Liver (tissue), 9 donors: ENCODE measurements around the gene CACNA1H. TPM values are rescaled to one million over a fixed set of nuclear protein-coding genes. Genes with fewer than 3 reads are reported as not detected.

ENCODE experiments used
- DNase-seq: peaks from one replicate; pipeline ENCODE4 v3.0.0-alpha.2; 2017; ENCODE audit warnings: low spot score
- H3K27ac ChIP-seq, 2 donors: one replicate each; pipeline ENCODE4 v1.7.0; 2013; ENCODE audit warnings: inconsistent platforms in 2 of 2, low read length in 2 of 2, control low read depth in 1 of 2, low read depth in 1 of 2, mild to moderate bottlenecking in 1 of 2
- H3K27me3 ChIP-seq, 4 donors: one replicate each; pipeline versions ENCODE4 v1.6.1 to v1.7.0; 2013; ENCODE audit warnings: low read length in 3 of 4, inconsistent platforms in 1 of 4, mild to moderate bottlenecking in 1 of 4, moderate library complexity in 1 of 4; ENCODE audit not compliant: control insufficient read depth in 4 of 4, insufficient read depth in 4 of 4
- H3K36me3 ChIP-seq, 4 donors: one replicate each; pipeline versions ENCODE4 v1.6.1 to v1.7.0; 2013; ENCODE audit warnings: low read length in 3 of 4, mild to moderate bottlenecking in 3 of 4, low read depth in 1 of 4, moderate library complexity in 1 of 4; ENCODE audit not compliant: control insufficient read depth in 4 of 4, insufficient read depth in 3 of 4
- H3K4me1 ChIP-seq, 4 donors: one replicate each; pipeline versions ENCODE4 v1.6.1 to v1.7.0; 2013; ENCODE audit warnings: low read length in 3 of 4, mild to moderate bottlenecking in 3 of 4, moderate library complexity in 1 of 4; ENCODE audit not compliant: control insufficient read depth in 4 of 4, insufficient read depth in 4 of 4
- H3K4me3 ChIP-seq, 3 donors: one replicate each; pipeline versions ENCODE4 v1.6.1 to v1.7.0; 2013; ENCODE audit warnings: low read length in 3 of 3, control low read depth in 1 of 3, low read depth in 1 of 3, mild to moderate bottlenecking in 1 of 3
- H3K9ac ChIP-seq, 2 donors: one replicate each; pipeline ENCODE4 v1.7.0; 2013; ENCODE audit warnings: low read length in 2 of 2, mild to moderate bottlenecking in 2 of 2, moderate library complexity in 2 of 2, control low read depth in 1 of 2, low read depth in 1 of 2
- H3K9me3 ChIP-seq, 4 donors: one replicate each; pipeline versions ENCODE4 v1.6.1 to v1.7.0; 2013; ENCODE audit warnings: low read length in 3 of 4; ENCODE audit not compliant: control insufficient read depth in 4 of 4
- ATF3 ChIP-seq: IDR thresholded peaks from 2 replicates; pipeline ENCODE4 v1.6.1; 2016; ENCODE audit warnings: antibody characterized with exemption
- CTCF ChIP-seq: fragments of 150-350 bp; IDR thresholded peaks from 2 replicates; pipeline ENCODE4 v1.5.1; 2017; ENCODE audit warnings: improper control_type of control experiment, low read depth, low read length; ENCODE audit not compliant: missing input control
- EGR1 ChIP-seq, 2 donors: IDR thresholded peaks; 2 replicates each; pipeline ENCODE4 v1.6.1; 2016 to 2018; ENCODE audit warnings: antibody characterized with exemption in 2 of 2, low read depth in 2 of 2
- FOXA1 ChIP-seq: IDR thresholded peaks from 2 replicates; pipeline ENCODE4 v1.6.1; 2016; ENCODE audit warnings: antibody characterized with exemption
- FOXA2 ChIP-seq: IDR thresholded peaks from 2 replicates; pipeline ENCODE4 v1.6.1; 2016; ENCODE audit warnings: antibody characterized with exemption
- GABPA ChIP-seq, 2 donors: IDR thresholded peaks in 1 of 2; conservative IDR thresholded peaks in 1 of 2; 2 replicates each; pipeline ENCODE4 v1.6.1; 2016; ENCODE audit warnings: antibody characterized with exemption in 2 of 2, mild to moderate bottlenecking in 1 of 2, moderate library complexity in 1 of 2
- HNF4A ChIP-seq, 2 donors: conservative IDR thresholded peaks; 2 replicates each; pipeline ENCODE4 v1.6.1; 2016; ENCODE audit warnings: antibody characterized with exemption in 2 of 2, mild to moderate bottlenecking in 2 of 2
- HNF4G ChIP-seq: IDR thresholded peaks from 2 replicates; pipeline ENCODE4 v1.6.1; 2016; ENCODE audit warnings: antibody characterized with exemption
- JUND ChIP-seq, 2 donors: IDR thresholded peaks; 2 replicates each; pipeline ENCODE4 v1.6.1; 2016; ENCODE audit warnings: antibody characterized with exemption in 2 of 2
- NR2F2 ChIP-seq: IDR thresholded peaks from 2 replicates; pipeline ENCODE4 v1.6.1; 2016; ENCODE audit warnings: antibody characterized with exemption
- RAD21 ChIP-seq, 2 donors: IDR thresholded peaks; 2 replicates each; pipeline ENCODE4 v1.6.1; 2016; ENCODE audit warnings: antibody characterized with exemption in 2 of 2, mild to moderate bottlenecking in 2 of 2
- REST ChIP-seq: IDR thresholded peaks from 2 replicates; pipeline ENCODE4 v1.6.1; 2016; ENCODE audit warnings: antibody characterized with exemption, mild to moderate bottlenecking
- TAF1 ChIP-seq: conservative IDR thresholded peaks from 2 replicates; pipeline ENCODE4 v1.6.1; 2016; ENCODE audit warnings: antibody characterized with exemption, mild to moderate bottlenecking
- YY1 ChIP-seq: IDR thresholded peaks from 2 replicates; pipeline ENCODE4 v1.6.1; 2016; ENCODE audit warnings: antibody characterized with exemption, mild to moderate bottlenecking
- WGBS: extraction: QIAGEN DNeasy Blood & Tissue Kit; methylation state at CpG from one replicate; pipeline ENCODE4 v1.1.7; 2013; 5-methylcytosine and 5-hydroxymethylcytosine counted together
- polyA plus RNA-seq, 2 donors: library from polyadenylated mRNA; stranded (reverse) in 1 of 2; unstranded in 1 of 2; fragments of 200-250 nt in 1 of 2; fragments of >200 nt in 1 of 2; fragmentation: Nextera tagmentation in 1 of 2; extraction: Ambion mirVana in 1 of 2; gene quantifications; one replicate each; pipeline versions ENCODE4 v1.2.1 to v1.2.3, GENCODE V29; 2013 to 2015
- total RNA-seq, 2 donors: library from RNA; depleted of rRNA; stranded (reverse); fragments of >200 nt; gene quantifications; one replicate each; pipeline ENCODE4 v1.2.3, GENCODE V29; 2014
- donor health status: healthy.
- donor health status: healthy.
- donor health status: healthy.
- donor health status: healthy.
- donor health status: healthy.

CACNA1H gene
- total and polyA plus RNA-seq, 4 donors = 0.21 to 8.5 (median 6.1) TPM

GRCh38 chr16:1112506-1113184, 40.3 kb upstream of the CACNA1H start:
- H3K4me3 ChIP-seq = no peak overlapping the region
- TF ChIP-seq HNF4A (conservative IDR thresholded peaks at IDR 0.05) (no peak), FOXA2 (no peak), RAD21 (IDR thresholded peaks at IDR 0.05) (no peak), JUND (IDR thresholded peaks at IDR 0.05) (no peak)
- WGBS = 71% methylated on average over 26 of the region's 26 CpGs
- peaks cover 3 to 19% (median 10%) of the 10 kb centered on the region in 4 donors for H3K4me1 ChIP-seq
- DNase-seq = no peak
- no peaks in the 10 kb centered on the region for H3K27me3 ChIP-seq
- H3K27ac ChIP-seq = no peak overlapping the region
- no peaks in the 10 kb centered on the region for H3K9me3 ChIP-seq
- no peak overlapping the region for H3K9ac ChIP-seq
- H3K36me3 ChIP-seq = no peaks in the 10 kb centered on the region

- peaks cover 3 to 15% (median 7%) of the 10 kb centered on the region in 4 donors for H3K4me1 ChIP-seq
- no peak for TF ChIP-seq HNF4A (conservative IDR thresholded peaks at IDR 0.05)
- no peak for TF ChIP-seq NR2F2
- no peak for TF ChIP-seq GABPA (IDR thresholded peaks at IDR 0.05 in 1 of 2, conservative IDR thresholded peaks at IDR 0.05 in 1 of 2)
- no peak for TF ChIP-seq TAF1
- TF ChIP-seq CTCF = no peak
- TF ChIP-seq RAD21 (IDR thresholded peaks at IDR 0.05) = no peak
- TF ChIP-seq HNF4G = no peak
- no peak for TF ChIP-seq ATF3
- TF ChIP-seq FOXA1 = no peak
- no peak for TF ChIP-seq EGR1 (IDR thresholded peaks at IDR 0.05; ENCODE audit: low read depth in 2 of 2)
- no peak for TF ChIP-seq REST
- TF ChIP-seq JUND (IDR thresholded peaks at IDR 0.05) = no peak
- no peak for TF ChIP-seq FOXA2
- TF ChIP-seq YY1 = no peak
Measured at GRCh38 chr16:1113489-1113888, 39.4 kb upstream of the CACNA1H start.

More at GRCh38 chr16:1113489-1113888, 39.4 kb upstream of the CACNA1H start:
- no peaks in the 10 kb centered on the region for H3K27me3 ChIP-seq
- no peak overlapping the region for H3K4me3 ChIP-seq
- 86% methylated on average over 16 of the region's 16 CpGs for WGBS
- H3K36me3 ChIP-seq = no peaks in the 10 kb centered on the region
- DNase-seq = no peak
- no peak overlapping the region for H3K27ac ChIP-seq
- no peaks in the 10 kb centered on the region for H3K9me3 ChIP-seq
- H3K9ac ChIP-seq = no peak overlapping the region
